HG03045 (cell line): ENCODE results near the gene KCNG1.
"Not testable (repeated sequence)": the region's sequence is repeated elsewhere in the genome, so short reads cannot be mapped to it uniquely, and the experiment has no call there.

Source experiments
- ATAC-seq: cut with Tn5 transposase; IDR thresholded peaks from one replicate; pipeline ENCODE4 v1.9.1; 2021; ENCODE audit warnings: mild to moderate bottlenecking, moderate library complexity; ENCODE audit not compliant: unreplicated experiment

The KCNG1 gene, protein sequence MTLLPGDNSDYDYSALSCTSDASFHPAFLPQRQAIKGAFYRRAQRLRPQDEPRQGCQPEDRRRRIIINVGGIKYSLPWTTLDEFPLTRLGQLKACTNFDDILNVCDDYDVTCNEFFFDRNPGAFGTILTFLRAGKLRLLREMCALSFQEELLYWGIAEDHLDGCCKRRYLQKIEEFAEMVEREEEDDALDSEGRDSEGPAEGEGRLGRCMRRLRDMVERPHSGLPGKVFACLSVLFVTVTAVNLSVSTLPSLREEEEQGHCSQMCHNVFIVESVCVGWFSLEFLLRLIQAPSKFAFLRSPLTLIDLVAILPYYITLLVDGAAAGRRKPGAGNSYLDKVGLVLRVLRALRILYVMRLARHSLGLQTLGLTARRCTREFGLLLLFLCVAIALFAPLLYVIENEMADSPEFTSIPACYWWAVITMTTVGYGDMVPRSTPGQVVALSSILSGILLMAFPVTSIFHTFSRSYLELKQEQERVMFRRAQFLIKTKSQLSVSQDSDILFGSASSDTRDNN

DNA sequence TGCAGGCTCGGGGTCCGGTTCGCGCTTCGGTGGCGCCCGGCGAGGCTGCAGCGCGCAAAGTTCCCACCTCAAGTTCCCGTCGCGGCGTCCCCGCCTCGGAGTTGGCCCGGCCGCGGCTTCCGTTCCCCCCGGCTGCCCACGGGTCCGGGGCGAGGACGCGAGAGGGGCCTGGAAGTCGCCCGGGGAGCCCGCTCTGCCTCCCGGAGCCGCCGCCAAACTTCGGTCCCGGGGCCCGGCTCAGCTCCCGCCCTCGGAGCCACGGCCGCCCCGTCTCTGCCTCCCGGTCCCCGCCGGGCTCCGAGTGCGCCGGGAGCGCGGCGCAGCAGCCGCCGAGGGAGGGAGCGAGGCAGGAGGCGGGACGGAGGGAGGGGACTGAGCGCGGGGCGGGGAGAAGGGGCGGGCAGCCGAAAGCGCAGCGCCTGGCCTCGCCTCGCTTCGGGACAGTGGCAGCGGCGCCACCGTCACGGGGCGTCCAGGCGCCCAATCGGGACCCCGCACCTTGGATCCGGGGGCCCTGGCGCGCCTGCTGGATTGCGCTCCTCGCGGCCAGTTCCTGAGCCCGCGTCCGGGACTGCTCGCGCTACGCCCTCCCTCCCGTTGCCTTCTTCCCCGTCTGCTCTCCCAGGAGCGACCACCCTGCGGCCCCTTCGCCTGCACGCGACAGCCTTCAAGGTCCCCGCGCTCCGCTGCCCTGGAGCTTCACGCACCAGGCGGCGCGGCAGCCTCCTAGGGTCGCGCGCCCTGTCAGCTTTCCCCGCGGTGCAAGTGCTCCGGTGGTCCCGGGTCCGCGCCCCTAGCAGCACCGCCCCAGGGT is at the start of gene KCNG1:
Gene KCNG1 (minus strand): TSS at position 305 of the 814 bp plus-strand sequence. CDS start 12,769 bp downstream, outside the sequence.
- no peak for ATAC-seq

DNA sequence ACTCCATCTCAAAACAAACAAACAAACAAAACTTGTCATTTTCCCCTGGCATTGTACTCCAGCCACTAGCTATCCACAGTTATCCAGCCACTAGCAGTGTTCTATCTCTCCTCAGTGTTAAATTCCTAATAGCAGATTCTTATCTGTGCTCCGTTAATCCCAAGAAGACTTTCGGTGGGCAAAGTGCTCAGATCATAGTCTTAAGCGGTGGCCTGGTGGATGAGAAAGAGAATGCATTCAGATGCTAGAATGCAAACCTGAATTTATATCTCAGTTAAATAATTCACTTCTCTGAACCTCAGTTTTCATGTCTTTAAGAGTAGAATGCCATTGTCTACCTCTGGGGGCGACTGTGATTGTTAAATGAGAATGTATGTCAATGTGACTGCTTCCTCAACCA is 47.7 kb upstream of the KCNG1 start:
- no peak for ATAC-seq

- ATAC-seq: no peak
Measured at GRCh38 chr20:51067792-51068191, 44.9 kb upstream of the KCNG1 start.

DNA sequence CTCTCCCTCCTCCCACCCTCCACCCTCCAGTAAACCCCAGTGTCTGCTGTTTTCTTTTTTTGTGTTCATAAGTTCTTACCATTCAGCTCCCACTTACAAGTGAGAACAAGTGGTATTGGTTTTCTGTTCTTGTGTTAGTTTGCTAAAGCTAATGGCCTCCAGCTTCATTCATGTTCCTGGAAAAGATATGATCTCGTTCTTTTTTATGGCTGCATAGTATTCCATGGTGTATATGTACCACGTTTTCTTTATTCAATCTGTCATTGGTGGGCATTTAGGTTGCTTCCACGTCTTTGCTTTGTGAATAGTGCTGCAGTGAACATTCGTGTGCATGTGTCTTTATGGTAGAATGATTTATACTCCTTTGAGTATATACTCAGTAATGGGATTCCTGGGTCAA is 42.7 kb upstream of the KCNG1 start:
- no peak for ATAC-seq

GRCh38 chr20:51064137-51064536 is 41.2 kb upstream of the KCNG1 start:
- ATAC-seq: no peak

- ATAC-seq: no peak
Measured at GRCh38 chr20:51062065-51062464, 39.2 kb upstream of the KCNG1 start.

- no peak for ATAC-seq
Measured at GRCh38 chr20:51061418-51062045, 38.6 kb upstream of the KCNG1 start.

GRCh38 chr20:51060301-51060700 is 37.4 kb upstream of the KCNG1 start:
- ATAC-seq: no peak

GRCh38 chr20:51059862-51060261 is 37.0 kb upstream of the KCNG1 start:
- no peak for ATAC-seq

GRCh38 chr20:51058017-51058416 is 35.1 kb upstream of the KCNG1 start:
- no peak for ATAC-seq

DNA sequence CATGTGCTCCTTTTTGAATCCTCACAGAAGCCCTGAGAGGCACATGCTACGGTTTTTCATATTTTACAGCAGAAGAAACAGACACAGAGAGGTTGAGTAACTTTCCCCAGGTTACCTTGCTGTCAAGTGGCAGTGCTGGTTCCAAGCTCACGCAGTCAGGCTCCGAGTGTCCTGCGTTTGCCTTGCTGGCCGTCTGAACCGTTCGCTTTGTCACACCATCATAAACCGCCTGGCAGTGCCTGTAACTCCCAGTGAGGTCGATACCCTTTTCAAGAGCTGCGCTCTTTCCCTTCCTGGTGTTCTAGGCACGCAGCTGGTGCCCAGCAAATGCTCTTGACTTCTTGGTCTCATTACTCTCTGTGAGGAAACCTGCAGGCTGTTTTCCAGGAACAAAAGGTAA is 31.3 kb upstream of the KCNG1 start:
- no peak for ATAC-seq

DNA sequence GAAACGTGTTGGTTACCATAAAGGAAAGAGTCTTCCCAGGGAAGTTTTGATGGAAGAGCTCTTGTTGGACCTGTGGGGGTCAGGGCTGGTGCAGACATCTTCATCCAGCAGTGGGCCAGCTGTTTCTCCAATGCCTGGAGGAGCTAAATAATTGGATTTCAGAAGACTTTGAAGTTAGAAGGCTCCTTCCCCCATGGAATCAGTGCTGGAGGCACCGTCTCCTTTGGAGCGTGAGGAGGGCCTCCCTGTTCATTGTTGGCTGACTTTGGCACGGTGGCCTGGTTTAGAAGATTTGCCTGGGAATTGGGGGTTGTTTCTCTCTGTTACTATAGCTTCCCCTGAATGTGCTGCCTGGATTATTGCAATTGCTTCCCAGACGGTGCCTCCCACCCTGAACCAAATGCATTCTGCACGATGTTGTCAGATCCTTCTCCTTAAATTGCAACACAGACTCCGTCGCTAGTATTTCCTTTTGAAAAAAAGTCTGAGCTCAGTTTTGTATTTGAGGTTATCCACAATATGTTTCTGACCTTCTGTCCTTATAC is 27.7 kb upstream of the KCNG1 start:
- no peak for ATAC-seq

DNA sequence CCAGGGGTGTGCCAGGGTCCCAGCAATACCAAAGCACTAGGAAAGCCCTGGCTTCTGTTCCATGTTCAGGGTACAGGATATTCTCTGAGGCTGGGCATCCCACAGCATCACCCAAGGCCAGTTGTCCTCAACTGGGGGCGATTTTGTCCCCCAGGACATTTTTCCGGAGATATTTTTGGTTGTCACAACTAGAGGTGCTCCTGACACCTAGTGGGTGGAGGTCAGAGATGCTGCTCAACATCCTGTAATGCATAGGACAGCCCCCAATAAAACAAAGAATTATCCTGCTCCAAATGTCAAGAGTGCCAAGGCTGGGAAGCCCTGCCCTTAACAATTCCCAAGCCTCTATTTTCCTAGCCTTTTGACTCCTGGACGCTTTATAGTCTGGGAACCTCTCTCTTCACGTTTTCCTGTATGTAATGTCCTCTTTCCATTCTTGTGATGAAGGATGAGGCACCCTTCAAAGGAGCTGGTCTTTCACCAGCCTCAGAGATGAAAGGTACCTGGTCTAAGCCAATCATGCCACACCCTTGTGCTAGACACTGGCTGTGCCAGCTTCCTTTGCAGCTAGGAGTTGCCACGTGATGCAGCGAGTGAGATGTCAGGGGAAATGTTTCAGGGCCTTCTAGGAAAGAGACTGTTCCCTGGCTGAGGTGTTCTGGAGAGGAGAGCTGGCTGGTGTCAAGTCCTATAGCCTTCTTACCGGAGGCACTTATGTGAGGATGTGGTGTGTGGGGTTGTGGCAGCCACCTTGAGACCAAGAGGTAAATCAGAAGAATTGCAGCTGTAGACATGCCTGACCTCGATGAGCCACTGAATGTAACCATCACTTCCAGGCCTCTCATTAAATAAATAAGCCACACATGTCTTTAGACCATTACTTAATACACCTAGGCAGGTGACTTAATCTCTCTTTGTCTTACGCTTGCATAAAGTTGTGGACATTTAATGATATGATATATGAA is 23.4 kb upstream of the KCNG1 start:
- no peak for ATAC-seq

DNA sequence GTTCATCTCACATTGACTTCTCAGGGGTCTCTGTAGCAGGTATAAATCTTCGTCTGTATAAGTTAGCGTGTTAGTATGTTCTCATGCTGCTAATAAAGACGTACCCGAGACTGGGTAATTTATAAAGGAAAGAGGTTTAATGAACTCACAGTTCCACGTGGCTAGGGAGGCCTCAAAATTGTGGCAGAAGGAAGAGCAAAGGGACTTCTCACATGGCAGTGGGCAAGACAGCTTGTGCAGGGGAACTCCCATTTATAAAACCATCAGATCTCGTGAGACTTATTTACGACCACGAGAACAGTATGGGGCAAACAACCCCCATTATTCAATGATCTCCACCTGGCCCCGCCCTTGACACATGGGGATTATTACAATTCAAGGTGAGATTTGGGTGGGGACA is 22.6 kb upstream of the KCNG1 start:
- not testable (repeated sequence) for ATAC-seq

- ATAC-seq: no peak
Measured at GRCh38 chr20:51044796-51045195, 21.9 kb upstream of the KCNG1 start.

DNA sequence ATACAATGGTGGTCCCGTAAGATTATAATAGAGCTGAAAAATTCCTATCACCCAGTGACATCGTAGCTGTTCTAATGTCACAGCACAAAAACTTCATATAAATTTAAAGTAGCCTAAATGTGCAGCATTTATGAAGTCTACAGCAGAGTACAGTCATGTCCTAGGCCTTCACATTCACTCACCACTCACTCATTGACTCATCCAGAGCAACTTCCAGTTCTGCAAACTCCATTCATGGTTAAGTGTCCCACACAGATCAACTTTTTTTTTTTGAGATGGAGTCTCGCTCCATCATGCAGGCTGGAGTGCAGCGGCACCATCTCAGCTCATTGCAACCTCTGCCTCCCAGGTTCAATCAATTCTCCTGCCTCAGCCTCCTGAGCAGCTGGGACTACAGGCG is 20.9 kb upstream of the KCNG1 start:
- ATAC-seq: no peak

DNA sequence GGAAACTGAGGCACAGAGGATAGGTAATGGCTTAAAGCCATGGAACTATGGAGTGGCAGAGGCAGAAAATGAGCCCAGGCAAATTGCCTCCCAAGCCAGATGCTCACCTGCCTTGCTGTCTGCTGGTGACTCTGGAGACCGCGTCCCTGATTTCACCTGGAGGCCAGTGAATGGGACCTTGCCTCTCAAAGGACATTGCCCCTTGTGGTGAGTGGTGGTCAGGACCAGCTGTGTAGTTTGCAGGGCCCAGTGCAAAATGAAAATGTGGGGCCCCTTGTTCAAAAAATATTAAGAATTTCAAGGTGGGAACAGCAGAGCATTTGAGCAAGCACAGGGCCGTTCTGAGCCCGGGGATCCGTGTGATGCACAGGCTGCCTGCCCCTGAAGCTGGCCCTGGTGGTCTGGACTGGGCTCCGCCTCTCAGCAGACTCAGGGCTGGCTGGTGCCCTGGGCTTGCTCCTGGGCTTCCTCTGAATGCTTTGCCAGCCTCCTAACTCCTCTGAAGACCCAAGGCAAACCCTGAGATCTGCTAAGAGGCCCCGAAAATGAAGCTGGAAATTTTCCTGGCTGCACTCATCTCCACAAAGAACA is 19.8 kb upstream of the KCNG1 start:
- no peak for ATAC-seq

GRCh38 chr20:51042064-51042463 is 19.2 kb upstream of the KCNG1 start:
- ATAC-seq: no peak

GRCh38 chr20:51037532-51038115 is 14.7 kb upstream of the KCNG1 start:
- ATAC-seq: no peak
